Measurements from ENCODE around the gene RAB14.
"Not testable (repeated sequence)": the region's sequence is repeated elsewhere in the genome, so short reads cannot be mapped to it uniquely, and the experiment has no call there.

RAB14 gene

DNA sequence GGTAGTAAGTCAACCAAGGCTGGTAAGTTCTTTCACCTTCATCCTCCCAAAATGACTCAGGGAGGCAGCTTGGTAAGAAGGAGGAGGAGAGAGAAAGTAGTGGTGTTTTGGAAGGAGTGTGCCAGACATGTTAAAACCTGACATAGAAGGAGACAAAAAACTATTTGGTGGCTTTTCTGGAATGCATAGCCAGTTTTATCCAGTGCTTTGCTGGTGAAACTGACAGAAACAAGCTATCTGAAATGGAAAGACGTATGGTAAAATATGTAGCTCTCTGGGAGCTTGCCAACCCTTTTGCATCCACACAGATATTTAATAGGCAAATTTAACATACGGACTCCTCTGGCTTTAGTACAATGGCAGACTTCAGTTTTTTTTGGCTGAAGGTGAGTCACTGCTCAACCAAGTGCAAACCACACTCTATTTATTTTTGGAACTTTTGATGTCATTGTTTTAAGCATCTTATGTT is 45.4 kb downstream of the RAB14 start:
- no peak for DNase-seq (ENCODE audit: low read depth)

DNA sequence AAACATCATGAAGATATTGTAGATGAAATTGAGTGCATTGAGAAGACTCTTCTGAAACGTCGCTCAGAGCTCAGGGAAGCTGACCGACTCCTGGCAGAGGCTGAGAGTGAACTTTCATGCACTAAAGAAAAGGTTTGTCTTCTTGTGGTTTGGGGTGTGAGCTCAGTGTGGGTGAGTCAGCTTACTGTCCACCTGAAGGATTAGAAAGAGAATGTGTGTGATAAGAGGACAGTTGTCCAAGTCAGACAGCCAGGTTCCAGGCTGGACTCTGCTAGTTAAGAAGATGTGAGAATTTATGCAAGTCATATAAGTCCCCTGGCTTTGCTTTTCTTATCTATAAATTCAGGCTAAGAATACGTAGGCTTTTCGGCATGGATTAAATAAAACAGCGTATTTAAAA is 46.9 kb downstream of the RAB14 start:
- no peak for DNase-seq (ENCODE audit: low read depth)

DNA sequence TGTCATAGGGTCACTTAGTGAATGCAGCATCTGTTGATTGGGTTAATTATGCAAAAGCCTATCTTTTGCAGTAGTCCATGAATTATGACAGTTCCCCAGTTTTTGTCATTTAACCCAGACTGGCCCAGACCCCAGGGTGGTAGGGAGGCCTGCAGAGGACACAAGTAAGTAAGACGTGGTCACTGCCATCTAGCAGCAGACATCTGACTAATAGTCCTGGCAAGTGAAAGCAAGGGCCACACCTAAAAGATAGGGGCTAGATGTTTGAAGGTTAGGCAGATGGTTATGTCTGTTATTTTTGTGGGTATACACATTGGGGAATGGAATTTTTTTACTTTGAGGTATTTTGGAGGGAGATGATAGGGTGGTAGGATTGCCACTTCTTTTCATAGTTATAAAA is 48.0 kb downstream of the RAB14 start:
- DNase-seq (ENCODE audit: low read depth), result no peak

DNA sequence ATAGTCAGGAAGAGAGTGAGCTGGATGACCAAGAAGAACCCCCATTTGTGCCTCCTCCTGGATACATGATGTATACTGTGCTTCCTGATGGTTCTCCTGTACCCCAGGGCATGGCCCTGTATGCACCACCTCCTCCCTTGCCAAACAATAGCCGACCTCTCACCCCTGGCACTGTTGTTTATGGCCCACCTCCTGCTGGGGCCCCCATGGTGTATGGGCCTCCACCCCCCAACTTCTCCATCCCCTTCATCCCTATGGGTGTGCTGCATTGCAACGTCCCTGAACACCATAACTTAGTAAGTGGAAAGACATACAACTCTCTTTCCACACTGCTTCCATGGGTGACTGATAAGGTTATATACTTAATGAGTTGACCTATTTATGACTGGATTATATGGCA is 51.5 kb downstream of the RAB14 start:
- DNase-seq (ENCODE audit: low read depth), result no peak

DNA sequence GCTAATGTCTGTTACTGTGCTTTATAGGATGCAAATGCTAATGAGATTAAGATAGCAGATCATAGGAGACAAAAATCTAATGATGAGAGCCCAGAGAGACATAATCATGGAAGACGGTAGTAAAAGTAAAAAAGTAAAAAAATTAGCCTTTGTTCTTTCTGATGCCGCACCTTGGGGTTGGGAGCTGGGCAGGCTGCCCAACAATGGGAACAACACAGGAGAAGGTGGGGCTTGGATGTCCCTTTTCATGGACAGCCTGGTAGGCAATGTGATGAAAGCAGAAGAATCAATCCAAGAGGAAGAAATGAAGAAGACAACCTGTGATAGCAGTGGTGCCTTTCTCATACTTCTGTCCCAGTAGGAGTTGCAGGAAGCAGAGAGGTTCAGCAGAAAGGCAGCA is 57.2 kb downstream of the RAB14 start:
- DNase-seq (ENCODE audit: low read depth), result no peak

DNA sequence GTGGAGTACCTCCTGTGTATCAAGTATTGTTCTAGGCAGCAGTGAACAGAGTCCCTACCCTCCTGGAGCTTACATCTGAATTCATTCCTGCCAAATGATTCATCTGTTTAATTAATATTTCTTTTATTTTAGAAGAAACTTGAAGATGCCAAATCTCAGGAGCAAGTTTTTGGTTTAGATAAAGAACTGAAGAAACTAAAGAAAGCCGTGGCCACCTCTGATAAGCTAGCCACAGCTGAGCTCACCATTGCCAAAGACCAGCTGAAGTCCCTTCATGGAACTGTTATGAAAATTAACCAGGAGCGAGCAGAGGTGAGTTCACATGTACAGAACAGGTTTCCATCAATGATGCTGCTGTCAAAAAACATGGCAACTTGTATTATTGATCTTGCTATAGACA is 57.9 kb downstream of the RAB14 start:
- DNase-seq (ENCODE audit: low read depth), result no peak

DNA sequence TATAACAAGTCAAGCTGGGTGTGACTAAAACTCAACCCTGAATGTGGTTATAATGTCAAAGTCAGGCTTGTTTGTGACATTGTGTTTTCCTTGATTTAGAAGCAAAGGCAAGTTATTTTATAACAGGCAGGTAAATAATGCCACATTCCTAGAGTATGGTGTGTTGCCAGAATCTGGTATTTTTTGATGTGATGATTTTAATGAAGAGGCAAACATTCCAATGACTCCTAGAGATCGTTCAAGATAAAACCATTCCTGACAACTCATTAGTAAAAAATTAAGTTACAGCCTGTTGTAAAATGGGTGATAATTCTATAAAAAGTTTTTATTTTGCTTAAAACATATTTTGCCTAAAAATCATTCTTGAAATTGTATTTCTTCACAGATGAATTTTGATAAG is 60.0 kb downstream of the RAB14 start:
- no peak for DNase-seq (ENCODE audit: low read depth)

DNA sequence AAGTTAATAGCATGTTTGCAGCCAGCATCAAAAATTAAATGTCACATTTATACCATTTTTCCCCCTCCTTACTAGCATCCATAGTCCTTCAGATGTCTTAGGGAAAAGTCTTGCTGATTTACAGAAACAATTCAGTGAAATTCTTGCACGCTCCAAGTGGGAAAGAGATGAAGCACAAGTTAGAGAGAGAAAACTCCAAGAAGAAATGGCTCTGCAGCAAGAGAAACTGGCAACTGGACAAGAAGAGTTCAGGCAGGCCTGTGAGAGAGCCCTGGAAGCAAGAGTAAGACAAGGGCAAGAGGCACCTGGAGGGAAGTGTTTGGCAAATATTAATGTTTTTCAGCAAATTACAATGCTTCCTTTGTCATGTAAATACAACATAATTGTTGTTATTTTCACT is 60.4 kb downstream of the RAB14 start:
- DNase-seq (ENCODE audit: low read depth), result no peak

DNA sequence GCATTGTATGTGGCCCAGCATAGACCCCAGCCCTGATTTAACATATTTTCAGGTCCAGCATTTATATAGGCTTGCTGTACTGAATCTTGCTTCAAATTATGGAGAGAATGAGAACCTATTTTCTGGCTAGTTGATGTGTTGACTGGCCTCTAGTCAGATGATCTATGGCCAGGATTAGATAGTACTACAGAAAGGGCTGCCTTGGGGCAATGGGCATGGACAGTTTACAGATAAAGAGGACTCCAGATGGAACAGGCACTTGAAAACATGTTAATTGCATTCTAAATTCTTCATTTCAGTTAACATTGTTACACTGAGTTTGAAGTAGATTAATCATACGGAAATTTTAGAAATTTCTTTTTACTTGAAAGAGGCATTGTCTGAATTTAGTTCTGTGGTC is 61.5 kb downstream of the RAB14 start:
- no peak for DNase-seq (ENCODE audit: low read depth)

DNA sequence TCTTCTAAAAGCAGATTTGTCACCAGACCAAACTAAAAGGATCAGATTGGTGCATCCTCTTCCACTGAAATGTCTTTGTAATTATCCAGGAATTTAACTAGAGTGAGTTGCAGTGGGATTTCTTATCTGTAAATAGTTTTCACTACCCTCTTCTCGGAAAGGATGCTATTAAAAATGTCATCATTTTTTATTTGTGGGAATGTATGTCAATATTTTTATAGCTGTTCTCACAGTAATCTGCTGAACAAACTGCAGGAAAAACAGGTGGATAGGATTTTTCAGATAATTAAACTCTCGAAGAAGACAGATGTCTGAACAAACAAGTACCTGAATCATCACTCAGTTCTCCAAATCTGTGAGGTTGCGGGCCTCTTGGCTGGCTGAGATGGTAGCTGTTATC is 62.7 kb downstream of the RAB14 start:
- DNase-seq (ENCODE audit: low read depth), result no peak

DNA sequence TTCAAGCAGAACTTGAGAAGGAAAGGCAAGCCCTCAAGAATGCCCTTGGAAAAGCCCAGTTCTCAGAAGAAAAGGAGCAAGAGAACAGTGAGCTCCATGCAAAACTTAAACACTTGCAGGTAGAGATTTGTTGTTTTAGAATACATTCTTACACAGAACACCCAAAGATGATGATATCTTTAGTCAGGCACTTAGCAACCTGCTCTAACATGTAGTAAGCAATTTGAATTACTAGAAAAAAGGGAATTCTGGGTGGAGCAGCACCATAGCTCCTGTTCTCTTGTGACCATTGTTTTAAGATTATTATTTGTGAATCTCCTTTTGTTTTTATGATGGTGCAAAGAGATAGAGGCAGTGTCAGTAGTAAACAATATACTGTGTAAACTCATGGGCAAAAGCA is 63.1 kb downstream of the RAB14 start:
- no peak for DNase-seq (ENCODE audit: low read depth)

DNA sequence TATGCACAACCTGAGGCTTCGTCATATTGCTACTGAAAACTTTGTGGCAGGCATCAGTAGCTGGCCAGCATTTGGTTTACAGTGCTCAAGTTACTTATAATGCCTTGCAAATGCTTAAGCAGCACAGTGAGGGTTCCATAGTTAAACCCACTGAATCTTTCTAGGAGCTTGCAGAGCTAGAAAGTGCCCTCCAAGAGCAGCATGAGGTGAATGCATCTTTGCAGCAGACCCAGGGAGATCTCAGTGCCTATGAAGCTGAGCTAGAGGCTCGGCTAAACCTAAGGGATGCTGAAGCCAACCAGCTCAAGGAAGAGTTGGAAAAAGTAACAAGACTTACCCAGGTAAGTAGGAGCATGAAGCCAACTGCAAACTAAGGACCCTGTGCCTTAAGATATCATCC is 66.0 kb downstream of the RAB14 start:
- no peak for DNase-seq (ENCODE audit: low read depth)

DNA sequence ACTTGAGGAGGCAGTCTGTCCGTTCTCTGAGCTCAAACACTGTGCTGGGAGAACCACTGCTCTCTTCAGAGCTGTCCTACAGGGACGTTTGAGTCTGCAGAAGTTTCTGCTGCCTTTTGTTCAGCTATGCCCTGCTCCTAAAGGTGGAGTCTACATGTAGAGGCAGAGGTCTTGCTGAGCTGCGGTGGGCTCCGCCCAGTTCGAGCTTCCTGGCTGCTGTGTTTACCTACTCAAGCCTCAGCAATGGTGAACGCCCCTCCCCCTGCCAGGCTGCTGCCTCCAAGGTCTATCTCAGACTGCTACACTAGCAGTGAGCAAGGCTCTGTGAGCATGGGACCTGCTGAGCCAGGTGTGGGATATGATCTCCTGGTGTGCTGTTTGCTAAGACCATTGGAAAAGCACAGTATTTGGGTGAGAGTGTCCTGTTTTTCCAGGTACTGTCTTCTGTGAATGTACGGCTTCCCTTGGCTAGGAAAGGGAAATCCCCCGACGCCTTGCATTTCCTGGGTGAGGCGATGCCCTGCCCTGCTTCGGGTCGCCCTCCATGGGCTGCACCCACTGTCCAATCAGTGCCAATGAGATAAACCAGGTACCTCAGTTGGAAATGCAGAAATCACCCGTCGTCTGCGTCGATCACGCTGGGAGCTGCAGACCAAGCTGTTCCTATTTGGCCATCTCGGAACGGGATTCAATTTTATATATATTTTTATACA is 68.4 kb downstream of the RAB14 start:
- DNase-seq (ENCODE audit: low read depth), result peak; percentile 38

DNA sequence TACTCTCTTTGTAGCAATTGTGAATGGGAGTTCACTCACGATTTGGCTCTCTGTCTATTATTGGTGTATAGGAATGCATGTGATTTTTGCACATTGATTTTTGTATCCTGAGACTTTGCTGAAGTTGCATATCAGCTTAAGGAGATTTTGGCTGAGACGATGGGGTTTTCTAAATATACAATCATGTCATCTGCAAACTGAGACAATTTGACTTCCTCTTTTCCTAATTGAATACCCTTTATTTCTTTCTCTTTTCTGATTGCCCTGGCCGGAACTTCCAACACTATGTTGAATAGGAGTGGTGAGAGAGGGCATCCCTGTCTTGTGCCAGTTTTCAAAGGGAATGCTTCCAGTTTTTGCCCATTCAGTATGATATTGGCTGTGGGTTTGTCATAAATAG is 72.3 kb downstream of the RAB14 start:
- not testable (repeated sequence) for DNase-seq (ENCODE audit: low read depth)
